DOHH2 (cell line): ENCODE results near the gene PCED1B.
"Not testable (repeated sequence)": the region's sequence is repeated elsewhere in the genome, so short reads cannot be mapped to it uniquely, and the experiment has no call there.

Experiments used
- CTCF ChIP-seq: fragments of 200-600 bp; sonication (generic); IDR thresholded peaks from one replicate; pipeline ENCODE4 v1.5.1; 2014; ENCODE audit warnings: antibody characterized with exemption, mild to moderate bottlenecking, low read depth, low read length; ENCODE audit not compliant: poor library complexity, severe bottlenecking
- EZH2phosphoT487 ChIP-seq: fragments of 200-600 bp; sonication (generic); IDR thresholded peaks from 2 replicates; pipeline ENCODE4 v1.6.1; 2017; ENCODE audit warnings: borderline replicate concordance, mild to moderate bottlenecking, antibody characterized with exemption, low read length, moderate library complexity, mixed read lengths

GRCh38 chr12:47056944-47057343, 22.5 kb upstream of the PCED1B start:
- TF ChIP-seq CTCF, EZH2phosphoT487: not testable (repeated sequence)
